H1 (cell line): ENCODE results near the gene DIO3. TPM values are rescaled to one million over a fixed set of nuclear protein-coding genes. Genes with fewer than 3 reads are reported as not detected.

Experiments used
- CTCF ChIA-PET: fragments of 300-600 bp; sonication (Branson Sonifier 250); formaldehyde crosslinking; loops from one replicate; lab custom pipeline; 2021; ENCODE audit not compliant: partially characterized antibody; lab: Charles Lee
- POLR2A ChIA-PET: fragments of 300-600 bp; sonication (Branson Sonifier 250); formaldehyde crosslinking; loops from one replicate; lab custom pipeline; 2021; ENCODE audit warnings: inconsistent platforms; ENCODE audit not compliant: partially characterized antibody; lab: Charles Lee
- DNase-seq, 2 experiments: peaks; one replicate each; pipeline versions ENCODE4 v3.0.0 to v3.0.0-alpha.2; 2010 to 2022; ENCODE audit warnings: low spot score in 2 of 2, low read depth in 1 of 2, mixed read lengths in 1 of 2
- FAIRE-seq: peaks from 2 replicates; lab custom pipeline; 2011; peaks lifted over from hg19 to GRCh38; lab: Jason Lieb, UNC
- H2AFZ ChIP-seq: 2 replicates; pipeline ENCODE4 v1.8.1; 2012; ENCODE audit warnings: low read length, inconsistent platforms
- H2AK5ac ChIP-seq: 2 replicates; pipeline ENCODE4 v1.6.1; 2013; ENCODE audit warnings: low read depth, low read length
- H2BK120ac ChIP-seq: replicated peaks from 2 replicates; pipeline ENCODE3; 2013; ENCODE audit warnings: low read depth, low read length, inconsistent platforms
- H2BK12ac ChIP-seq: 2 replicates; pipeline ENCODE4 v1.6.1; 2013; ENCODE audit warnings: low read depth, low read length
- H2BK15ac ChIP-seq: 2 replicates; pipeline ENCODE4 v1.6.1; 2013; ENCODE audit warnings: low read length
- H2BK20ac ChIP-seq: 2 replicates; pipeline ENCODE4 v1.6.1; 2013; ENCODE audit warnings: low read length
- H2BK5ac ChIP-seq: 2 replicates; pipeline ENCODE4 v1.6.1; 2013; ENCODE audit warnings: low read depth, low read length
- H3K14ac ChIP-seq: 2 replicates; pipeline ENCODE4 v1.6.1; 2013; ENCODE audit warnings: inconsistent platforms; ENCODE audit not compliant: insufficient read length
- H3K18ac ChIP-seq: 2 replicates; pipeline ENCODE4 v1.6.1; 2013; ENCODE audit warnings: low read length; ENCODE audit errors: extremely low read depth
- H3K23ac ChIP-seq: 2 replicates; pipeline ENCODE4 v1.6.1; 2013; ENCODE audit warnings: inconsistent platforms; ENCODE audit not compliant: insufficient read length
- H3K23me2 ChIP-seq: 2 replicates; pipeline ENCODE4 v1.6.1; 2013; ENCODE audit warnings: low read depth, low read length
- H3K27ac ChIP-seq: 2 replicates; pipeline ENCODE4 v1.6.1; 2011; ENCODE audit warnings: low read depth, low read length, inconsistent platforms
- H3K27me3 ChIP-seq, 4 experiments: replicated peaks in 1 of 4; 1 replicate in 1 of 4; 2 replicates in 3 of 4; pipeline versions ENCODE4 v1.6.1 to v1.8.1; 2011 to 2013; ENCODE audit warnings: low read length in 3 of 4, mild to moderate bottlenecking in 3 of 4, inconsistent platforms in 2 of 4, mixed read lengths in 2 of 4, moderate library complexity in 1 of 4; ENCODE audit not compliant: control insufficient read depth in 3 of 4, insufficient read depth in 3 of 4; ENCODE audit errors: extremely low read depth in 1 of 4
- H3K36me3 ChIP-seq, 4 experiments: 2 replicates each; pipeline versions ENCODE4 v1.6.1 to v1.8.1; 2011 to 2013; ENCODE audit warnings: mild to moderate bottlenecking in 4 of 4, low read length in 3 of 4, moderate library complexity in 2 of 4, control low read depth in 1 of 4, inconsistent platforms in 1 of 4; ENCODE audit not compliant: insufficient read depth in 4 of 4, control insufficient read depth in 2 of 4
- H3K4ac ChIP-seq: replicated peaks from 2 replicates; pipeline ENCODE3; 2013; ENCODE audit warnings: low read length, low read depth, mixed read lengths, inconsistent platforms; ENCODE audit not compliant: insufficient read length
- H3K4me1 ChIP-seq, 4 experiments: replicated peaks in 1 of 4; 1 replicate in 1 of 4; 2 replicates in 3 of 4; pipeline versions ENCODE4 v1.6.1 to v1.8.1; 2011 to 2013; ENCODE audit warnings: low read length in 3 of 4, inconsistent platforms in 2 of 4, mixed read lengths in 1 of 4; ENCODE audit not compliant: insufficient read depth in 4 of 4, control insufficient read depth in 3 of 4
- H3K4me2 ChIP-seq, 2 experiments: 2 replicates each; pipeline versions ENCODE4 v1.6.1 to v1.8.1; 2011 to 2013; ENCODE audit warnings: low read depth in 2 of 2, low read length in 2 of 2, control low read depth in 1 of 2, inconsistent platforms in 1 of 2, mild to moderate bottlenecking in 1 of 2; ENCODE audit not compliant: insufficient read depth in 1 of 2
- H3K4me3 ChIP-seq, 4 experiments: fragments of 200-600, 300-600 bp in 1 of 4; sonication (generic), shearing (Covaris generic), sonication (Bioruptor Twin) in 1 of 4; 2 replicates each; pipeline versions ENCODE4 v1.5.1 to v1.8.1; 2011 to 2016; ENCODE audit warnings: low read length in 4 of 4, low read depth in 3 of 4, control low read depth in 2 of 4, inconsistent platforms in 2 of 4, mild to moderate bottlenecking in 2 of 4, mixed read lengths in 1 of 4, moderate library complexity in 1 of 4; ENCODE audit not compliant: insufficient read depth in 2 of 4; ENCODE audit errors: extremely low read depth in 1 of 4
- H3K56ac ChIP-seq: replicated peaks from 2 replicates; pipeline ENCODE3; 2013; ENCODE audit warnings: low read depth, mild to moderate bottlenecking, mixed read lengths, low read length, inconsistent platforms; ENCODE audit not compliant: insufficient read length
- H3K79me1 ChIP-seq: 2 replicates; pipeline ENCODE4 v1.6.1; 2013; ENCODE audit warnings: low read depth, low read length, control low read depth
- H3K79me2 ChIP-seq, 2 experiments: 2 replicates each; pipeline versions ENCODE4 v1.6.1 to v1.8.1; 2012 to 2013; ENCODE audit warnings: low read length in 2 of 2, mild to moderate bottlenecking in 2 of 2, inconsistent platforms in 1 of 2; ENCODE audit not compliant: insufficient read depth in 2 of 2, control insufficient read depth in 1 of 2
- H3K9ac ChIP-seq, 4 experiments: replicated peaks in 1 of 4; 1 replicate in 1 of 4; 2 replicates in 3 of 4; pipeline versions ENCODE4 v1.6.1 to v1.8.1; 2011 to 2013; ENCODE audit warnings: low read depth in 3 of 4, low read length in 3 of 4, control low read depth in 2 of 4, mild to moderate bottlenecking in 2 of 4, moderate library complexity in 2 of 4, inconsistent platforms in 1 of 4; ENCODE audit errors: extremely low read depth in 1 of 4
- H3K9me3 ChIP-seq, 2 experiments: 2 replicates each; pipeline versions ENCODE4 v1.6.1 to v1.8.1; 2012 to 2013; ENCODE audit warnings: mild to moderate bottlenecking in 2 of 2, moderate library complexity in 2 of 2, control low read depth in 1 of 2, inconsistent platforms in 1 of 2, low read depth in 1 of 2, low read length in 1 of 2, mixed read lengths in 1 of 2; ENCODE audit not compliant: insufficient read depth in 2 of 2
- H4K20me1 ChIP-seq, 2 experiments: replicated peaks in 1 of 2; 2 replicates each; pipeline versions ENCODE3 to v1.8.1; 2011 to 2013; ENCODE audit warnings: inconsistent platforms in 2 of 2, low read length in 2 of 2, mild to moderate bottlenecking in 1 of 2; ENCODE audit not compliant: insufficient read depth in 2 of 2, control insufficient read depth in 1 of 2
- H4K5ac ChIP-seq: 2 replicates; pipeline ENCODE4 v1.6.1; 2013; ENCODE audit warnings: low read length, low read depth, mixed read lengths, inconsistent platforms; ENCODE audit not compliant: insufficient read length
- H4K8ac ChIP-seq: 2 replicates; pipeline ENCODE4 v1.8.0; 2013; ENCODE audit warnings: mild to moderate bottlenecking, moderate library complexity, low read length, inconsistent platforms; ENCODE audit not compliant: insufficient read depth; ENCODE audit errors: extremely low read depth
- H4K91ac ChIP-seq: replicated peaks from 2 replicates; pipeline ENCODE3; 2013; ENCODE audit warnings: low read length, mixed read lengths, inconsistent platforms; ENCODE audit not compliant: insufficient read length
- CHD2 ChIP-seq: IDR thresholded peaks from 2 replicates; pipeline ENCODE4 v1.6.1; 2012; ENCODE audit warnings: low read length, improper control_type of control experiment
- MAFK ChIP-seq: IDR thresholded peaks from 2 replicates; pipeline ENCODE4 v1.6.1; 2012; ENCODE audit warnings: low read depth, mild to moderate bottlenecking, improper control_type of control experiment, low read length
- POU5F1 ChIP-seq: IDR thresholded peaks from 2 replicates; pipeline ENCODE4 v1.6.1; 2011; ENCODE audit warnings: low read depth, mild to moderate bottlenecking, low read length, moderate library complexity
- SIN3A ChIP-seq, 2 experiments: IDR thresholded peaks in 1 of 2; conservative IDR thresholded peaks in 1 of 2; 2 replicates each; pipeline ENCODE4 v1.6.1; 2011 to 2012; ENCODE audit warnings: low read length in 2 of 2, improper control_type of control experiment in 1 of 2, low read depth in 1 of 2, mild to moderate bottlenecking in 1 of 2
- WGBS, 2 experiments: shearing (Covaris generic) in 1 of 2; methylation state at CpG; one replicate each; pipeline versions ENCODE4 v1.1.6 to v1.1.7; 2013 to 2015; ENCODE audit warnings: low lambda C conversion rate in 2 of 2, mixed read lengths in 2 of 2, inconsistent platforms in 1 of 2, low coverage in 1 of 2, missing lambda C conversion rate in 1 of 2; ENCODE audit not compliant: insufficient replicate concordance in 2 of 2, insufficient coverage in 1 of 2, insufficient read length in 1 of 2; ENCODE audit errors: extremely low coverage in 1 of 2, missing lambda C conversion rate in 1 of 2; 5-methylcytosine and 5-hydroxymethylcytosine counted together
- polyA plus RNA-seq, 7 experiments: library from polyadenylated mRNA; depleted of rRNA in 3 of 7; stranded (reverse) in 5 of 7; unstranded in 2 of 7; fragments of >200 nt in 5 of 7; fragments of 200-250 nt in 2 of 7; gene quantifications; 1 replicate in 5 of 7; 2 replicates in 1 of 7; 4 replicates in 1 of 7; pipeline versions ENCODE4 v1.2.1 to v1.2.3, GENCODE V29; 2011 to 2013; ENCODE audit warnings: missing spikeins in 2 of 7, mixed read lengths in 2 of 7
- total RNA-seq: library from RNA; stranded (reverse); fragmentation: NEBNext Ultra II Directional; extraction: Animal tissue kit (Norgen Biotek cat#: 25700); gene quantifications from 2 replicates; pipeline ENCODE4 v1.2.1, GENCODE V29; 2021

Gene DIO3
- total and polyA plus RNA-seq, 2 of the 8 experiments (the other 6 are each of a cell fraction or from before 2014, with no cell fraction given) = 0.17 to 0.19 TPM

DNA sequence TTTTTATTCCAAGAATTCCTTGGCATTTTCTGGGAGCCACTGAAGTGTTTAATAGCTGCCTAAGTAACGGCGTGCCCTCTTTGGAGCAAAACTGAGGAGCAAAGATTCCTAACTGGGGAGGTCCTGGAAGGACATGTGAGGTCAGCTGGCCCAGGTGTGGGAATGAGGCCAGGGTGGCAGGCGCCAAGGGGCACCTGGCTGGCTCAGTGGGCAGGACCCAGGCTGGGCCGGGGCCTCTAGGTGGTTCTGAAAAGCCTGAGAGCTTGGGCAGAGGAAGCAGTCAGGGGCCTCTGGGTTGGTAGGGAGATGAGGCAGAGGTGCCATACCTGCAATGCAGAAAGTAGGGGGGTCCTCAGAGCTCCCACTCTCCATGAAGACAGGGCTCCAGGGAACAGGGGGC lies 27.1 kb upstream of the DIO3 start:
- H4K8ac ChIP-seq = no peak overlapping the region
- no peak overlapping the region for H2BK20ac ChIP-seq
- H3K4me2 ChIP-seq = no peak overlapping the region
- H3K14ac ChIP-seq = no peak overlapping the region
- no peaks in the 10 kb centered on the region for H4K20me1 ChIP-seq
- WGBS, 2 experiments = 95% methylated on average over 4 of the region's 4 CpGs; no CpG with 5 or more reads in 1 of the 2 experiments
- no peaks in the 10 kb centered on the region for H3K79me2 ChIP-seq
- CTCF ChIA-PET = interaction anchor here (1.1 to 1.2 kb wide), 2 partner anchors 8 to 58 kb away, joined by 3 read pairs; no protein-coding TSS in a partner anchor
- no peak overlapping the region for H3K4ac ChIP-seq
- no peak overlapping the region for H3K18ac ChIP-seq
- no peak overlapping the region for H2AFZ ChIP-seq
- no peak overlapping the region for H2BK5ac ChIP-seq
- no peaks in the 10 kb centered on the region for H3K36me3 ChIP-seq
- no peak overlapping the region for H4K91ac ChIP-seq
- H2BK120ac ChIP-seq = no peak overlapping the region
- no peak overlapping the region for H3K23ac ChIP-seq
- no peak overlapping the region for H3K9ac ChIP-seq
- no peaks in the 10 kb centered on the region for H3K9me3 ChIP-seq
- POLR2A ChIA-PET = no interaction called here
- DNase-seq = no peak
- no peak overlapping the region for H2BK15ac ChIP-seq
- no peaks in the 10 kb centered on the region; the same call in 1 of the 2 replicates for H3K23me2 ChIP-seq
- no peak overlapping the region for H3K56ac ChIP-seq
- no peak overlapping the region for H4K5ac ChIP-seq
- no peaks in the 10 kb centered on the region for H3K4me1 ChIP-seq
- no peaks in the 10 kb centered on the region for H3K79me1 ChIP-seq
- H3K4me3 ChIP-seq = no peak overlapping the region
- H3K27ac ChIP-seq = no peak overlapping the region
- no peak for FAIRE-seq
- H3K27me3 ChIP-seq = no peaks in the 10 kb centered on the region
- H2BK12ac ChIP-seq = no peak overlapping the region
- H2AK5ac ChIP-seq = no peak overlapping the region
- no peak for TF ChIP-seq MAFK
- TF ChIP-seq SIN3A (conservative IDR thresholded peaks at IDR 0.05 in 1 of 2, IDR thresholded peaks at IDR 0.05 in 1 of 2; ENCODE audit: low read depth in 1 of 2, low read length in 2 of 2) = no peak
- TF ChIP-seq CHD2 = no peak
- TF ChIP-seq POU5F1 = no peak
